ENCODE data around the gene TIGD6.

The TIGD6 gene

DNA sequence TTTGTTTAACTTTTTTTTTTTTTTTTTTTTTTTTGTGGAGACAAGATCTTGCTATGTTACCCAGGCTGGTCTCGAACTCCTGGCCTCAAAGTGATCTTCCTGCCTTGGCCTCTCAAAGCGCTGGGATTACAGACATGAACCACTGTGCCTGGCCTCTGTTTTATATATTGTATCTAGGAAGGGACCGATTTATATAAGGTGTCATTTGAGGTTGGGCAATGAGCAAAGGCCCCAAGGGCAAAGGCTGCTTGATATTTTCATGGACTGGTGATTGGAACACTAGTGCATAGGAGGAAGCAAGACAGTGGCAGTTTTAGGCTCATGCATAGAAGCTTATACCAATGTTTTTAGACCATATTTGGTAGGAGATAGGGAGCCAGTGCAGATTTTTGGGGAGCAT, 36.7 kb downstream of the TIGD6 start:
- H3K27ac ChIP-seq (ENCODE audit: low read length, poor library complexity, severe bottlenecking) = no peak overlapping the region
- H3K4me3 ChIP-seq (ENCODE audit: insufficient read depth in 1 of 2, low read depth in 1 of 2, low read length in 2 of 2) = no peak overlapping the region
- H3K36me3 ChIP-seq (ENCODE audit: control insufficient read depth in 1 of 2, insufficient read depth in 2 of 2, low read depth in 1 of 2, low read length in 2 of 2) = no peaks in the 10 kb centered on the region
- H3K9ac ChIP-seq (ENCODE audit: low read length) = no peak overlapping the region
- no peak overlapping the region for H2AK5ac ChIP-seq (ENCODE audit: low read length, severe bottlenecking)
- H3K14ac ChIP-seq (ENCODE audit: low read length in 2 of 2) = no peak overlapping the region
- no peak overlapping the region for H2BK12ac ChIP-seq (ENCODE audit: low read length in 2 of 2)
- H3K18ac ChIP-seq (ENCODE audit: low read depth in 1 of 2, low read length in 2 of 2) = no peak overlapping the region
- 97% methylated on average over 3 of the region's 3 CpGs for WGBS
- H3K9me3 ChIP-seq (ENCODE audit: control insufficient read depth, low read length) = no peaks in the 10 kb centered on the region
- no peaks in the 10 kb centered on the region for H3K27me3 ChIP-seq (ENCODE audit: control insufficient read depth in 1 of 2, insufficient read depth in 1 of 2, low read length in 2 of 2)
- no peak overlapping the region for H4K91ac ChIP-seq (ENCODE audit: low read length)
- no peak overlapping the region for H3K4me2 ChIP-seq (ENCODE audit: low read length, poor library complexity, severe bottlenecking)
- H2BK5ac ChIP-seq (ENCODE audit: low read depth, low read length, poor library complexity, severe bottlenecking) = no peak overlapping the region
- H3K79me1 ChIP-seq (replicated peaks; ENCODE audit: low read length, poor library complexity, severe bottlenecking) = peaks cover 22% of the 10 kb centered on the region
- H2BK15ac ChIP-seq (ENCODE audit: low read depth, poor library complexity, severe bottlenecking) = no peak overlapping the region
- H3K4me1 ChIP-seq (ENCODE audit: control insufficient read depth, insufficient read depth, low read depth, low read length) = peaks cover 6% of the 10 kb centered on the region
- H2BK120ac ChIP-seq (ENCODE audit: low read depth, low read length) = no peak overlapping the region
- H3K4ac ChIP-seq (ENCODE audit: low read depth in 1 of 2, low read length in 2 of 2) = no peak overlapping the region
- no peak for DNase-seq
- no peak overlapping the region for H3K23ac ChIP-seq (ENCODE audit: low read length in 2 of 2)
- H2AFZ ChIP-seq (ENCODE audit: low read depth, low read length) = no peak overlapping the region
- H4K8ac ChIP-seq (ENCODE audit: low read length) = no peak overlapping the region

DNA sequence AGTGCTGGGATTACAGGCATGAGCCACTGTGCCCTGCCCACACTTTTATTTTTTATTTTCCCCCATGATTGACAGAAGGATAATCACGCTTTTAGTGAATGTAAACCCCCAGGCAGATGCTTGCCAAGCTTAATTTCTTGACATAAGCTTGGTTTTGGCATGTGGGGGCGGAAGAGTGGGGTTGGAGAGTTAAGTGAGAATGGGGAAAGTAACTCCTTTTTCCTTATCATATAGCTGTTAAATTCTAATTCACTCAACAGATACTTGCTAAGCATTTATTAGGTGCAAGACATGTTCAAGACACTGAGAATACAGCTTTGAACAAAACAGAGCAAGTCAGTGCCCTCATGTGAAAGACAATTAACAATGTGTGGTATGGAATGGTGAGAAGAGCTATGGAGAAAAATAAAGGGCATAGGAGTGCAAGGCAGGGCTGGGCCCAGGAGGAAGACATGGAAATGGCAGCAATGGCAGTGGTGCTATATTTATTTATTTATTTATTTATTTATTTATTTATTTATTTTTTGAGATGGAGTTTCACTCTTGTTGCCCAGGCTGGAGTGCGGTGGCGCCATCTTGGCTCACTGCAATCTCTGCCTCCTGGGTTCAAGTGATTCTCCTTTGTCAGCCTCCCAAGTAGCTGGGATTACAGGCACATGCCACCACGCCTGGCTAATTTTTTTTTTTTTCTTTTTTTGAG, 37.7 kb downstream of the TIGD6 start:
- H3K27me3 ChIP-seq (ENCODE audit: control insufficient read depth in 1 of 2, insufficient read depth in 1 of 2, low read length in 2 of 2) = no peaks in the 10 kb centered on the region
- H3K4me3 ChIP-seq (ENCODE audit: insufficient read depth in 1 of 2, low read depth in 1 of 2, low read length in 2 of 2) = no peak overlapping the region
- peaks cover 20% of the 10 kb centered on the region for H3K79me1 ChIP-seq (replicated peaks; ENCODE audit: low read length, poor library complexity, severe bottlenecking)
- H3K4me2 ChIP-seq (ENCODE audit: low read length, poor library complexity, severe bottlenecking) = no peak overlapping the region
- H2BK120ac ChIP-seq (ENCODE audit: low read depth, low read length) = no peak overlapping the region
- H4K8ac ChIP-seq (ENCODE audit: low read length) = no peak overlapping the region
- no peak overlapping the region for H3K14ac ChIP-seq (ENCODE audit: low read length in 2 of 2)
- WGBS = 92% methylated on average over 4 of the region's 5 CpGs
- H3K23ac ChIP-seq (ENCODE audit: low read length in 2 of 2) = no peak overlapping the region
- H3K9ac ChIP-seq (ENCODE audit: low read length) = no peak overlapping the region
- no peaks in the 10 kb centered on the region for H3K9me3 ChIP-seq (ENCODE audit: control insufficient read depth, low read length)
- H2AFZ ChIP-seq (ENCODE audit: low read depth, low read length) = no peak overlapping the region
- no peak overlapping the region for H2BK12ac ChIP-seq (ENCODE audit: low read length in 2 of 2)
- no peak overlapping the region for H3K27ac ChIP-seq (ENCODE audit: low read length, poor library complexity, severe bottlenecking)
- H3K18ac ChIP-seq (ENCODE audit: low read depth in 1 of 2, low read length in 2 of 2) = no peak overlapping the region
- H2BK5ac ChIP-seq (ENCODE audit: low read depth, low read length, poor library complexity, severe bottlenecking) = no peak overlapping the region
- no peaks in the 10 kb centered on the region for H3K36me3 ChIP-seq (ENCODE audit: control insufficient read depth in 1 of 2, insufficient read depth in 2 of 2, low read depth in 1 of 2, low read length in 2 of 2)
- H3K4ac ChIP-seq (ENCODE audit: low read depth in 1 of 2, low read length in 2 of 2) = no peak overlapping the region
- peaks cover 12% of the 10 kb centered on the region for H3K4me1 ChIP-seq (ENCODE audit: control insufficient read depth, insufficient read depth, low read depth, low read length)
- no peak overlapping the region for H2BK15ac ChIP-seq (ENCODE audit: low read depth, poor library complexity, severe bottlenecking)
- no peak overlapping the region for H2AK5ac ChIP-seq (ENCODE audit: low read length, severe bottlenecking)
- no peak for DNase-seq
- no peak overlapping the region for H4K91ac ChIP-seq (ENCODE audit: low read length)

DNA sequence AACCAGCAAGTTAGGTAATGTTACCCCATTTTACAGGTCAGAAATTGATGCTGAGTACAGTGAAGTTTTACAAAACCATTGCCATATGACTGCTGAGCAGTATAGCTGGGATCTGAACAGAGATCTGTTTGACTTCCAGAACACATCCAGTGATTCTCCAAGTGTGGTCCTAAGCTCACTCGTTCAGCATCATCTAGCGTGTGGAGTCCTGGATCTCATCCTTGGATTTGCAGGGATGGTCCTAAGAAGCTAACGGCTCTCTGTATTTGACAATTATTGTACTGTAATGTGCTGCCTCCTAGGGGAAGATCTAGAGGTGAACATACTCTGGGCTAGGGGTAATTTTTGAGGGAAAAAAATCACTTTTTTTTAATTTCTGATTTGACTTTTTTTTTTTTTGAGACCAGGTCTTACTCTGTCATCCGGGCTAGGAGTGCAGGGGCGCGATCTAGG, 38.5 kb downstream of the TIGD6 start:
- WGBS = 78% methylated on average over 6 of the region's 6 CpGs
- no peak overlapping the region for H2BK12ac ChIP-seq (ENCODE audit: low read length in 2 of 2)

DNA sequence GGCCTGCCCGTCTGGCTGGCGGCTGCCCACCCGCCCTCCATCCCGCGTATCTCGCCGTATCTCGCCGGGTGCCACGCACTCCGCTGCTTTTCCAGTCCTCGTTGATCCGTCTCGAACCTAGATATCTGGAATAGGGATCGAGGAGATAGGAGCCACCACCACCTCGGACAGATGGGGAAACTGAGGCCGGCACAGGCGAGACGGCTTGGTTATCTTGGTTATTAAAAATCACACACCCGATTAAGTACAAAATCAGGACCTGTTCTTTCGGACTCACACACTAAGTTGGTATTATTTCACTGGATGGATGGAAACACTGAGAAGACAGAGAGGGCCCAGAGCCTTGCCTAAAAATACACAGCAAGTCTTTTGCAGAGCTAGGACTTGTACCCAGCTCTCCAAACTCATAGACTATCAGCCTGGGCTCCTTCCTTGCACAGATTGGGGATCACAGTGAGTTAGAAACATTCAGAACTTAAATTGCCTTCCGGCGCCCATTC, 39.2 kb downstream of the TIGD6 start:
- Histone ChIP-seq H3K9ac (ENCODE audit: low read length) (peak overlapping the region; percentile 90), H4K8ac (ENCODE audit: low read length) (no peak overlapping the region), H2AFZ (ENCODE audit: low read depth, low read length) (peak overlapping the region; percentile 66), H3K27ac (ENCODE audit: low read length, poor library complexity, severe bottlenecking) (no peak overlapping the region), H3K9me3 (ENCODE audit: control insufficient read depth, low read length) (no peaks in the 10 kb centered on the region), H2BK5ac (ENCODE audit: low read depth, low read length, poor library complexity, severe bottlenecking) (no peak overlapping the region), H3K4ac (ENCODE audit: low read depth in 1 of 2, low read length in 2 of 2) (peak overlapping the region; percentile 2 to 71), H3K27me3 (ENCODE audit: control insufficient read depth in 1 of 2, insufficient read depth in 1 of 2, low read length in 2 of 2) (no peaks in the 10 kb centered on the region), H2AK5ac (ENCODE audit: low read length, severe bottlenecking) (no peak overlapping the region), H3K4me3 (ENCODE audit: insufficient read depth in 1 of 2, low read depth in 1 of 2, low read length in 2 of 2) (peak overlapping the region; percentile 89 to 95), H2BK15ac (ENCODE audit: low read depth, poor library complexity, severe bottlenecking) (peak overlapping the region; percentile 92), H3K4me2 (ENCODE audit: low read length, poor library complexity, severe bottlenecking) (peak overlapping the region; percentile 84), H3K79me1 (replicated peaks; ENCODE audit: low read length, poor library complexity, severe bottlenecking) (peaks cover 19% of the 10 kb centered on the region), H2BK120ac (ENCODE audit: low read depth, low read length) (no peak overlapping the region), H3K4me1 (ENCODE audit: control insufficient read depth, insufficient read depth, low read depth, low read length) (peaks cover 19% of the 10 kb centered on the region), H2BK12ac (ENCODE audit: low read length in 2 of 2) (peak overlapping the region in 1 of 2 experiments; percentile 67), H3K23ac (ENCODE audit: low read length in 2 of 2) (peak overlapping the region in 1 of 2 experiments; percentile 67), H3K18ac (ENCODE audit: low read depth in 1 of 2, low read length in 2 of 2) (peak overlapping the region; percentile 86 to 90), H3K36me3 (ENCODE audit: control insufficient read depth in 1 of 2, insufficient read depth in 2 of 2, low read depth in 1 of 2, low read length in 2 of 2) (no peaks in the 10 kb centered on the region), H4K91ac (ENCODE audit: low read length) (no peak overlapping the region), H3K14ac (ENCODE audit: low read length in 2 of 2) (peak overlapping the region in 1 of 2 experiments; percentile 97)
- WGBS = 10% methylated on average over 21 of the region's 23 CpGs
- DNase-seq = no peak

More for the DNA sequence above, 38.5 kb downstream of the TIGD6 start:
- no peak overlapping the region for H2BK120ac ChIP-seq (ENCODE audit: low read depth, low read length)
- peak overlapping the region in 1 of 2 experiments; percentile 89 for H3K4me3 ChIP-seq (ENCODE audit: insufficient read depth in 1 of 2, low read depth in 1 of 2, low read length in 2 of 2)
- H4K91ac ChIP-seq (ENCODE audit: low read length) = no peak overlapping the region
- no peak overlapping the region for H3K4ac ChIP-seq (ENCODE audit: low read depth in 1 of 2, low read length in 2 of 2)
- peaks cover 18% of the 10 kb centered on the region for H3K4me1 ChIP-seq (ENCODE audit: control insufficient read depth, insufficient read depth, low read depth, low read length)
- no peak overlapping the region for H2AFZ ChIP-seq (ENCODE audit: low read depth, low read length)
- no peak overlapping the region for H2BK5ac ChIP-seq (ENCODE audit: low read depth, low read length, poor library complexity, severe bottlenecking)
- H3K23ac ChIP-seq (ENCODE audit: low read length in 2 of 2) = no peak overlapping the region
- no peak overlapping the region for H4K8ac ChIP-seq (ENCODE audit: low read length)
- no peak overlapping the region for H3K4me2 ChIP-seq (ENCODE audit: low read length, poor library complexity, severe bottlenecking)
- no peak overlapping the region for H3K27ac ChIP-seq (ENCODE audit: low read length, poor library complexity, severe bottlenecking)
- DNase-seq = peak; percentile 76
- H3K18ac ChIP-seq (ENCODE audit: low read depth in 1 of 2, low read length in 2 of 2) = no peak overlapping the region
- H3K14ac ChIP-seq (ENCODE audit: low read length in 2 of 2) = no peak overlapping the region
- H3K36me3 ChIP-seq (ENCODE audit: control insufficient read depth in 1 of 2, insufficient read depth in 2 of 2, low read depth in 1 of 2, low read length in 2 of 2) = no peaks in the 10 kb centered on the region
- H3K79me1 ChIP-seq (replicated peaks; ENCODE audit: low read length, poor library complexity, severe bottlenecking) = peaks cover 19% of the 10 kb centered on the region
- no peak overlapping the region for H3K9ac ChIP-seq (ENCODE audit: low read length)
- no peaks in the 10 kb centered on the region for H3K9me3 ChIP-seq (ENCODE audit: control insufficient read depth, low read length)
- no peaks in the 10 kb centered on the region for H3K27me3 ChIP-seq (ENCODE audit: control insufficient read depth in 1 of 2, insufficient read depth in 1 of 2, low read length in 2 of 2)
- H2BK15ac ChIP-seq (ENCODE audit: low read depth, poor library complexity, severe bottlenecking) = no peak overlapping the region
- H2AK5ac ChIP-seq (ENCODE audit: low read length, severe bottlenecking) = no peak overlapping the region
